Measurements from ENCODE around the gene GALC.
"Not testable (repeated sequence)": the region's sequence is repeated elsewhere in the genome, so short reads cannot be mapped to it uniquely, and the experiment has no call there.

The GALC gene

DNA sequence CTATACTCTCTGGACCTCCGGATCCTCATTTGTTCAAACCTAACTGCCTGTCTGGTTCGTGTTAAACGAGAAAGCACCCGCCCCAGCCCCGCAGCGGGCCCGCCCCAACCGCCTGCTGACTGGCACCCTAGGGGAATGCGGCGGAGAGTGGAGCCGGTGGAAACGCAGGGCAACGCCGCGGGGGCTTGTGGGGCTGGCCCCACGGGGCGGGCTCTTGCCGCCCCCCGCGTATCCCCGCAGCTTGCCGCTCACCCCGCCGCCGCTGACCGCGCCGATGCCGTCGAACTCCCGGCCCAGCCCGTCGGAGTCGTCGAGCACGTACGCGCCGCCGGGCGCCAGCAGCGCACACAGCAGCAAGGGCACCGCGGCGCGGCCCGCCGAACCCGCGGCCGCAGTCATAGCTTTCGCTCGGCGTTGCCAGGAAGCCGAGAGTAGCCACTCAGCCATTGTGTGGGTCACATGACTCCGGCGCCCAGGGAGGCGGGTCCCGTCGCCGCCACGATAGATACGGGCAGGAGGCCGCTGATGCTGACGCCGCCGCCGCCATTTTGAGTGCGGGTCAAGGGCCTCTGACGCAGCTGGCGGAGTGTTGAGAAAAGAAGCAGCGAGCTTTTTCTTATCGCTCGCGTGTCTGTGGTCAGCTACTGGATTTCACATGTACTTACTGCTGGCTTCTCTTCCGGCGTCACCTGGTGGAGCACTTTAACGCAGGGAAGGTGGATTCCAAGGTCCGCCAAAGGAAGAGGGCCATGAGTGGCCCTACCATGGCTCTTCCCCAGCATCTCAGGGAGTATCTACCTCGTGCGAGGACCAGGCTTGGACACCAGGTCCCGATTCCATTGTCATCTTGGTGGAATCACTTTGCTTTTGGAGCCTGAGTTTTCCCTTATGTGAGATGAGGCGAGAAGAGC is at the start of gene GALC:
TSS of gene GALC (minus strand) at position 465 of the 911 bp plus-strand sequence. CDS start at position 447, 18 bp downstream.
- peak; percentile 83 for DNase-seq (ENCODE audit: low read depth)

DNA sequence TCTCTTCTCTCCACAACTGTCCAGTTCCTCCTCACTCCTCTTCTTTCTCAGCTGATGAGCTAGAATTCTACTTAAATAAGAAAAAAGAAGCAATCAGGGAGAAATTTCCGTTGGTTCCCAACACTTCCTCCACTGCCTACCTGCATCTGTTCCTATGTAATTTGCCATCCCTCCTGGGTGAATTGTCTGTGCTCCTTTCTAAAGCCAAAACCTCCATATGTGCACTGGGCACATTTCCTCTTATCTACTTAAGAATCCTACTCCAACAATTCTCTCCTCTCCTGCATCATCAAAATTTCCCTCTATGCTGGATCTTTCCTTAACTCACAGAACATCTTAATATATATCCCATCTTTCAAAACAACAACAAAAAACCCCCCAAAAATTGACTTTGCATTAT is 47.2 kb upstream of the GALC start:
- DNase-seq (ENCODE audit: low read depth): no peak

DNA sequence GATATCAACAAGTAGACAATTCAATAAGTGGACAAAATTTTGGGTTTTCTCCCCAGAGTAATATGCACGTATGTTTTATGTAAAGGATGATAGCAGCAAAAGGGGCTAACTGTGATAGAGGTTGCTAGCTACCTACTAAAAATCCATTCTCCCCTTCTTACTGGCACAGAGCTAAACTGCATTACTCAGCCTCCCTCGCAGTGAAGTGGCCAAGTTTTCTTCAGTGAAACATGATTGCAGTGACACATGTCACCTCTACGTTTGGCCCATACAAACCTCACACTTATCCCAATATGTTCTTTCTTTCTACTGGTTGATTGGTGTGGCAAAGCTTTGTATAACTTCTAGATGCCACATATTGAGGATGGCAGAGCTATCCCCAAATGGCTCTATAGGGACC is 46.2 kb upstream of the GALC start:
- DNase-seq (ENCODE audit: low read depth): no peak

DNA sequence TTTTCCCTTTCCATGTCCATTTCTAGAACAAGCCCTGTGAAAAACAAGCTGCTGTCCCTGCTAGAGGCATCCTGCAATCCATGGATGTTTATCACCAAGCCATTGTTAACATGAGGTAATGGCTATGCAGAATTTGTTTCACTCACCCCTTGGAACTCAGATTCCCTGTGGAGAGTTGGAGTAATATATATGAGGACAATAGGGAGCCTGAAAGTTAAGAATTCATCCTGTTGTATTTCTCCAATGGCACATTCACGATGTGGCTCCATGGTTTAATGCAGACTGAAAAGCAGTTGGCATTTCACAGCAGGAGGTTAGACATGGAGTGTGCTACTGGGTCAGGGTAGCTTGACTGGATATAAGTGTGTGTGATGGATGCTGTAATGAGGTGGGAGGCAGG is 44.3 kb upstream of the GALC start:
- DNase-seq (ENCODE audit: low read depth): no peak

DNA sequence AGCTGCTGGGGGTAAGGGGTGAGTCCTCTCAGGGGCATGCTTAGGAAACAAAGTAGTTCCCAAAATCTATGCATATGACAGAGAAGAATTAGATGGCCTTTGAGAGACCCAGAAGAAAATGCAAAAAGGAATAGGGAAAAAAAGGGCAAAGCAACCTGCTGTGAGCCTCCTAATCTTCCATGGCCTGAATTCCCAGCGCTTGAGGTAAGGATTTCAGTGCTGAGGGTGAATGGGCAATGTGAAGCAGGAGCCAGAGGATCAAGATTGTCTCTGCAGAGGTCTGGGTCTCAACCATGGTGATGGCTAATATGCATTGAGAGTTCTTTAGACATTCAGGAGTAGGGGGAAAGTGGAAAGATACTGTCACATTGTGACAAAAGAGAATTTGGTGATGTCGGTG is 43.4 kb upstream of the GALC start:
- no peak for DNase-seq (ENCODE audit: low read depth)

DNA sequence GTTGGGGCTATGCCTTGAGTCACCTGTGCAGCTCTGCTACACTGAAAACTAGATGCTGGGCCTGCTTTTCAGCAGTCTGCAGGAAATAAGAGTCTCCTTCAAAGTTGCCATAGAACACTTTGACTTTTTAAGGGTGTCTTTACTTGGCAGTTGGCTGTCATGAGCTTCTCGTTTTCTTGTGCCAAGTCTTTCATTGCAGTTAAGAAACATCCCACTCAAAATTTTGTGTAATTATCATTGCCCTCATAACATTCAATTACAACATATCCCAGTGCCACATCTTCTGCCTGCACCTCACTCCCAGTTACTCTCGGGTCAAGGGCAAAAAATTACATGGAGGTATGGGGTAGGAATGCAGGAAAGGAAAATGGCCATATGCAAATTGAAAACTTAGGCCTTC is 41.1 kb upstream of the GALC start:
- DNase-seq (ENCODE audit: low read depth): no peak

DNA sequence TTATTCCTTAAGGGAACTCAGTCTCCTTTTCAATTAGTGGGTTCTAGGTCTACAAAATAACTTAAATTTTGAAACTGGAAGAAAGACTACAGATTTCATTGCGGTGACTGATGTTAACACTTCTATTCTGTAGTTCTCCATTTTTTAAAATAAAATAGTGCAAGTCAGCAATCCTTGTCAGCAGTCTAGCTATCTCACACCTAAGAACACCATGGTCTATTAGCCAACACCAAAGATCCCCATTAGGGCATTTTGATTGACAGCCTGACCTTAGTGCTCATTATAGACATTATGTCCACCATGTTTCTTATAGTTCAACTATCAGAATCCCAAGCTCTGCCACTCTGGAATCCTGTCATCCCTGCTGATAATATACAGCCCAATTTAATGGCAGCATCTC is 39.4 kb upstream of the GALC start:
- DNase-seq (ENCODE audit: low read depth): no peak

DNA sequence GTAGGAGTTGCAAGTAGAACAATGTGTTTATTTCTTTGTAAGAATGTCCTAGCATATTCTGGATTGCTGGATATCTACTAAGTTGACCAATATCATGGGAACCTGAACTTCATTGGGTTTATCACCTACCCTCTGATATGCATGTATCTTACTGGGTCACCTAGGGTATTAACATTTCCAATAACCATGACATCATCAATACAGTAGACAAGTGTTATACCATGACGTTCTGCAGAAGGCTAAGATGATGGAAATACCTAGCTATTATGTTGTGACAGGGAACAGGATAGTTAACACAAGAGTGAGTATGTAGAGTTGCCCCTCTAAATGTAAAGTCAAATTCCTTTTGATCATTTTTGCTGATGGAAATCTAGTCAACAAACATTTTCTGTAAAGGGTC is 37.9 kb upstream of the GALC start:
- no peak for DNase-seq (ENCODE audit: low read depth)

DNA sequence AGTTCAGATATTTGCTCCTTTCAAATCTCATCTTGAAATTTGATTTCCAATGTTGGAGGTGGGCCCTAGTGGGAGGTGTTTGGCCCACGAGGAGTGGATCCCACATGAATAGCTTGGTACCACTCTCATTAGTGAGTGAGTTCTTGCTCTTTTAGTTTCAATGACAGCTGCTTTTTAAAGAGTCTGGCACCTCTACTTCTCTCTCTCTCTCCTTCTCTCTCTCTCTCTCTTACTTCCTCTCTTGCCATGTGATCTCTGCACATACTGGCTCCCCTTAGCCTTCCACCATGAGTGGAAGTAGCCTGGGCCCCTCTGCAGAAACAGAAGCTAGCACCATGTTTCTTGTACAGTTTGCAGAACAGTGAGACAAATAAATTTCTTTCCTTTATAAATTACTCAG is 37.1 kb upstream of the GALC start:
- DNase-seq (ENCODE audit: low read depth): no peak

DNA sequence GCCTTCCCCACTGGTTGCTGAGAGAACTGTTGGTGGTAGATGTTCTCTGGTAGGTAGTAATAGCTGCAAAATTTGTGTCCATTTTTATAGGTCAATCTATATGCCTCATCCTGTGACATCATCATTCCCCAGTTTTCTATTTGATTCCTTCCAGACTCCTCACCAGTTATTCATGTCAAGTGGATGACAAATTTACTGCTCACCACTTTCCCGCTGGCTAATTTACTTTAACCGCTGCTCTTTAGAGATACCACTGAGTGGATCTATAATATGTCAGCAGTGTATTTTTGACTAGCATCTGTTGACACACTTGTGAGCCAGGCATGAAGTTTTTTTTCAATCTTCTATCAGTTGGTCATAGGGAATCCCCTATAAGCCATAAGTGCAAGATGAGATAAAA is 36.5 kb upstream of the GALC start:
- DNase-seq (ENCODE audit: low read depth): no peak

DNA sequence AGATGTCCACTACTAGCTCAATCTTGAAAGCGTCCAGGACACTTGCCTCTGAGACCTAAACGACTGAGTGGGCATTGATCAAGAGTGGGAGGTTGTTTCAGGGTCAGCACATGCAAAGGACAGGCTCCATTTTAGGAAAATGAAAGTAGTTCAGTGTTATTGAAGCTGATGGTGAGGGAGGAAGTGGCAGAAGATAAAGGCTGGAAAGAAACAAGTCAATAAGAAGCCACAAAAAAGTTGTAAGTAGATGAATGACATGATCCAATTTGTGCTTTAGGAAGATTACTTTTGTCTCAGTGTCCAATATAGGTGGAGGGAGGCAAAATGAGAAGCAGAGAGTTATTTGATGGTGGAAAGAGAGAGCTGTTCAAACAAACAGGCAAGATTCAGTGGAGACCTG is 33.9 kb upstream of the GALC start:
- DNase-seq (ENCODE audit: low read depth): no peak

DNA sequence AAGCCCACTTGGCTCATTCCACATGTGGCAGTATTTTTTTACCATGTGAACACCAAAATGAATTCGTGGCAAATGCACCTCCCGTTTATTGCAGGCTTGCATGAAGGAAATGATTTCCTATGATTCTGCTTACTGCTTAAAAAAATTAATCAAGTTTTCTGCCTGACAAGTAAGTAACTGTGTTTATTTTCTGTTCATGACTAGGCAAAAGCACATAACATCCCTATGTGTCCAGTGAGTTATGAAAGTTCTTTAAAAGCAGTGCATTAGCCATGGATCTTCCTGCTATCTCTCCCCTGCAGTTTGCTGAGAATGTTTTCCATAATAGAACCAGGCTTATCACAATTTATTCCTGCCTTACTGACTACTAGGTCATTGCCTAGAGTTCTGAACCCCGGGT is 32.3 kb upstream of the GALC start:
- no peak for DNase-seq (ENCODE audit: low read depth)

DNA sequence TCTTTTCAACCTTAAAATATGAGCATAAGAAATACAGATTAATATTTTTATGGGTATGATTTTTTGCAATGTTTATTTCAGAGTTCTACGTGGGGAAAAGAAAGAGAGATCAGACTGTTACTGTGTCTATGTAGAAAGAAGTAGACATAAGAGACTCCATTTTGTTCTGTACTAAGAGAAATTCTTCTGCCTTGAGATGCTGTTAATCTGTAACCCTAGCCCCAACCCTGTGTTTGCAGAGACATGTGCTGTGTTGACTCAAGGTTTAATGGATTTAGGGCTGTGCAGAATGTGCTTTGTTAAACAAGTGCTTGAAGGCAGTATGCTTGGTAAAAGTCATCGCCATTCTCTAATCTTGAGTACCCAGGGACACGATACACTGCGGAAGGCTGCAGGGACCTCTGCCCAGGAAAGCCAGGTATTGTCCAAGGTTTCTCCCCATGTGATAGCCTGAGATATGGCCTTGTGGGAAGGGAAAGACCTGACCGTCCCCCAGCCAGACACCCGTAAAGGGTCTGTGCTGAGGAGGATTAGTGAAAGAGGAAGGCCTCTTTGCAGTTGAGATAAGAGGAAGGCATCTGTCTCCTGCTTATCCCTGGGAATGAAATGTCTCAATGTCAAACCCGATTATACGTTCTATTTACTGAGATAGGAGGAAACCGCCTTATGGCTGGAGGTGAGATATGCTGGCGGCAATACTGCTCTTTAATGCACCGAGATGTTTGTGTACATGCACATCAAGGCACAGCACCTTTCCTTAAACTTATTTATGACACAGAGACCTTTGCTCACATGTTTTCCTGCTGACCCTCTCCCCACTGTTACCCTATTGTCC is 31.5 kb upstream of the GALC start:
- DNase-seq (ENCODE audit: low read depth): not testable (repeated sequence)

DNA sequence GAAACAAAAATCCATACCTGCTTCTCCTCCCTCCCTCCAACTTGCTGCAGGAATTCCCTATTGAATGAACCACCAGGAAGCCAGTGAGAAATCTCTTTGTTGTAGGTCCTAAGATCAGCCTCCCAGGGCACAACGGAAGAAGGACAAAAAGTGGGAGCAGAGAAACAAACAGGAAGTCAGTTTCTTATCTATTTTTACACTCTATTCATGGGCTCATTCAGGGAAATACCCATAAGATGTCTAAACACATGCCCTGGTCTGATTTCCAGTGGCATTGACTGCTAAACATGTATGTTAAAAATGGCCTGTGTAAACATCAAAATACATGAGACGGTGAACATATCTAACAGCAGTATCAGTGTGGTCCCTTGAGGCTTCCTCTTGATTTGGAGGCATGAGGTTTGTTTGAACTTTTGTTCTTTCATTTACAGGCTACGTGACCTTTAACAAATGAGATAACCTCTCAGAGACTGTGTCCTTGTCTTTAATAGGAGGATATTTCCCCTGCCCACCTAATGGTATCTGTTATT is 30.7 kb upstream of the GALC start:
- DNase-seq (ENCODE audit: low read depth): no peak

DNA sequence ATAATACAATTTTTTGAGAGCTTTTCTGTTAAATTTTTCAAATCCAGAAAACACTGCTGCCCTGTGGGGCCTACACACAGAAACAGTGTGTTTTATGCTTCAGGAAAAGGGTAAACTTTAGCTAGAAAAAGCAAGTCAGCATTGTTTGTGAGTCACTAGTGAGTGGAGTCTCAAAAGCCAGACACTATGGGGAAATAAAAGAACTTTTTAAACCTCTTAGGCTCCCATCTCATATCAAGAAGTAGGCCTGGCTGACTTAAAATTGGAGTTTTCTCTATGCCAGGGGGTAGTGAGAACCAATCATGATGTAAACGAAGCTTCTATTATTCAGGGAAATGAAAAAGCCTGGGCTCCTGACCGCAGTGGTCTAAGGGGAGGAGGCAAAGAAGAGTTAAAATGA is 24.6 kb upstream of the GALC start:
- no peak for DNase-seq (ENCODE audit: low read depth)

DNA sequence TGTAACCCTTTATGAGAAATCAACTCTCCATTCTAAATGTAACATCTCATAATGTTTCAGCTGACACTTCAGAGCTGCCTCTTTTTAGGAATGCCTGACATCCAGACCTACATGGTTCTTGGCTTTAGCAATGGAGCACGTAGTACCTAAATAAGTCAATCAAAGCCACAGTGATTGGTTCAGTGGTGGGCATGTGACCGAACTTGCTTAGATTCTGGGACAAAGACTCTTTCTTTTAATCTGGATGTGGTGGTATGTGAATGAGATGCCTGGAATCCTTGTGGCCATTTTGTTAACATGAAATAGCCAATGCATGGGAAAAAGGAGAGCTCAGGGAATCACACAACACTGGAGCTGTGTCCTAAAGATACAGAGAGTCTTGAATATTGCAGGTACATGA is 23.8 kb upstream of the GALC start:
- DNase-seq (ENCODE audit: low read depth): no peak

DNA sequence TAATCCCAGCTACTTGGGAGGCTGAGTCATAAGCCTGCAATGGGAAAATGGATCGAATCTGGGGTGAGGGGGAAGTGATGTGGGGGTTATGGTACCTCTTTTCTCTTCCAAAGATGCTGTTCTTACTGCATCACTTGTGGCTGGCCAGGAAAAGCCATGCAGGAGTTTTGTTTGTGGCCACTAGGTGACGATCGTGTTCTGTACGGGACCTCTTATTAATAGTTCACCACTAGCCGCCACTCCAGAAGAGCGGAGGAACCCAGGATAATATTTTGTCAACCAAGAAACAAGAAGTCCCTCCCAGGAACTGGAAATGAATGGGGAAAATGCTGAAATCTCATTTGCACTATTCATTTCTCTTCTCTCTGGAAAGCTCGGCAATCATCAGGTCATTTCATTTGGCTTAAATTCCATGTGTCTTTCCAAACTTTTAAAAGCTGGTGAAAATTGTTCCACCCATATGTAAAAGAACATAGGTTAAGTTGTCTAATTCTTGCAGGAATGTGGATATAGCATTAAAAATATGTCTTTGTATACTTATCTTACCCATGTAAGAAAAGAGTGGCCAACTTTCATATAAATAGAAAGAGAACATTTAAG is 20.9 kb upstream of the GALC start:
- DNase-seq (ENCODE audit: low read depth): no peak

DNA sequence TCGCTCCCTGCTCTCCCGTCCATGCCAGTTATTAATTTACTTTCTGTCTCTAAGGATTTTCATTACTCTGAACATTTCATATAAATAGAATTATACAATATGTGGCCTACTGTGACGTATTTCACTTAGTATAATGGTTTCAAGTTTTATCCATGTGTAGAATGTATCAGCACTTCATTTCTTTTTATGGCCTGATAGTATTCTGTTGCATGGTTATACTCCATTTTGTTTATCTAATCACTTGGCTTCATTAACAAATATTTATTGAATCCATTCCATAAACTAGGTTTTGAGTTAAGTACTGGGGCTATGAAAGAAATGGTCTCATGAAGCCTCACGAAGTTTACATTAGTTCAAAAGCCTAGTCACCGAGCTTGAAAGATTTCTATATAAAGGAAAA is 19.5 kb upstream of the GALC start:
- DNase-seq (ENCODE audit: low read depth): no peak

DNA sequence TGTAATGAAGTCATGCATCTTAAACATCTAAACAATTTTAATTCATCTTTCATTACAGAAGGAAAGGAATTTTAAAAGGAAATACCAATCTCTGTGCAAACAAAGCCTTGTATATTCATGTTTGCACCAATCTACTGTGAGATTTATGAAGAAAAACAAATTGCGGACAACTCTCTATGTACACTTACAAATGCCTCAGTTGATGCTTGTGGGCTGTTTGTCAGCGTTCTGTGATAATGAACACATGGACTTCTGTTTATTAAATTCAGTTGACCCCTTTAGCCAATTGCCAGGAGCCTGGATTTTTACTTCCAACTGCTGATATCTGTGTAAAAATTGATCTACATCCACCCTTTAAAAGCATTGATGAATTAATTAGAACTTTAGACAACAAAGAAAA is 17.3 kb upstream of the GALC start:
- no peak for DNase-seq (ENCODE audit: low read depth)

DNA sequence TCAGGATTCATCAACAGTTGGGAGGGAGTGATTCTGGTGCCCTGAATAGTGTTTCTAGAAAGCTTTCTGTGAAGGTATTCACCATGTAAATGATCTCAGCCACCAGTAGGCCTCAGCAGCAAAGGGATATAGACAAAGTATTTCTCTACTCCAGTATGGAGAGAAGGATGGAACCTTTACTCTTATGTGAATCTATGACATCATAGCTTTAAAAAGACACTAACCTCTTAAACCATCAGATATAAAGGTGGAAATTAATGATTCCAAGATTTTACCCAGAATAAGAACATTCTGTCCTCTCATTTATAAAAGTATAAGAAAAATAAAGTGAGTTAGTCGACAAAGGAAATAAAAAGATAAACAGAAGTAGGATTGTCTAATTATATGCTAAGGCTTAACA is 16.5 kb upstream of the GALC start:
- DNase-seq (ENCODE audit: low read depth): no peak

DNA sequence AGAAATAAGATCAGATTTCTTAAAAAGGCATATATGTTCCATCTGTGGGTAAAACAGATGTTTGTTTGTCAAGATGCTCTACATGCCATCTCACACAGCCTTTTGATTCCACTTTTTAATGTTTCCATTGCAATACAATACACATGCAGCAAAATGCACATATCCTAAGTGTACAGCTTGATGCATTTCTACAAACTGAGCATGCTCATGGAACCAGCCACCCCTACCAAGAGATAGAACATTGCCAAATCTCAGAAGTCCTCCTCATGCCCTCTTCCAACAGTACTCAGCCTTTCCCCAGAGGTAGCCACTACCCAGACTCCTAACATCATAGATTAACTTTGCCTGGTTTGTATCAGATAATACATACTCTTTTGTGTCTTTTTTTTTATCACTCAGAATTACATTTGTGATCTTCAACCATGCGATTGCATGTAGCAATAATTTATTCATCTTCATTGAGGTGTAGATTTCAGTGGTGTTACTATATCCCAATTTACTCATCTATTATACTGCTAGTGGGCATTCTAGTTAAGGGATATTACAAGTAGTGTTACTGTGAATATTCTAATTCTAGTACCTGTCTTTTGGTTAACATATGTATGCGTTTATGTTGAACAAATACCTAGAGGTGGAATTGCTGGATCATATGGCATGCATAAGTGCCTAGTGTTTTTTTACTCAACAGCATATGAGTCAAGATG is 15.2 kb upstream of the GALC start:
- no peak for DNase-seq (ENCODE audit: low read depth)

DNA sequence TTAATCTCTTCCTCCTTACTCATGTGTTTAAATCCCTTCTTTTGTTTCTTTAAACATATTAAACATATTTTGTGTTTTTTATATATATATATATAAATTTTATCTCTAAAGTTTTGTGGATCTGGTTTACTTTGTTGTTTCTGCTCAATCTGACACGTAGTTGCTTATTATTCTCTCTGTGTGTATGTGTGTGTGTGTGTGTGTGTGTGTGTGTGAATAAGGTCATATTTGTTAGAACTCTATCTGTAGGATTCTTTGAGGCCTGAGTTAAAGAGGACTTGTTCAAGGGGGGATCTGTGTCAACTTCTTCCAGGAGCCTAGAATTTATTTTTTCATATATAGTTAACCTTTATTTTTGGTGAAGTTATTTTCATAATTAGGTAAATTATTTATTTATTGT is 14.6 kb upstream of the GALC start:
- DNase-seq (ENCODE audit: low read depth): no peak
